ENCODE results near the gene GRPEL1.

Gene GRPEL1

GRCh38 chr4:7049739-7050138, 18.1 kb downstream of the GRPEL1 start:
- CTCF ChIA-PET, result interaction anchor here (1.5 to 7.4 kb wide), 2 partner anchors 12 to 19 kb away, joined by 4 to 51 read pairs; partner anchors contain the start of gene GRPEL1
- TF ChIP-seq CTCF (IDR thresholded peaks at IDR 0.05; ENCODE audit: control extremely low read depth, extremely low read depth, low read depth, missing control alignments), result no peak
- DNase-seq (ENCODE audit: extremely low spot score), result no peak
- POLR2A ChIA-PET, result no interaction called here

- CTCF ChIA-PET, result interaction anchor here (1.5 to 7.4 kb wide), 2 partner anchors 12 to 19 kb away, joined by 4 to 51 read pairs; partner anchors contain the start of gene GRPEL1
- TF ChIP-seq CTCF (IDR thresholded peaks at IDR 0.05; ENCODE audit: control extremely low read depth, extremely low read depth, low read depth, missing control alignments), result no peak
- no peak for DNase-seq (ENCODE audit: extremely low spot score)
- POLR2A ChIA-PET, result no interaction called here
Measured at GRCh38 chr4:7049295-7049694, 18.6 kb downstream of the GRPEL1 start.

GRCh38 chr4:7048642-7049041, 19.2 kb downstream of the GRPEL1 start:
- POLR2A ChIA-PET, result no interaction called here
- DNase-seq (ENCODE audit: extremely low spot score), result no peak
- no peak for TF ChIP-seq CTCF (IDR thresholded peaks at IDR 0.05; ENCODE audit: control extremely low read depth, extremely low read depth, low read depth, missing control alignments)
- CTCF ChIA-PET, result interaction anchor here (1.4 to 7.4 kb wide), 3 partner anchors 20 to 74 kb away, joined by 4 to 51 read pairs (median 6); partner anchors contain the start of gene GRPEL1

GRCh38 chr4:7046971-7047370, 20.9 kb downstream of the GRPEL1 start:
- no peak for TF ChIP-seq CTCF (IDR thresholded peaks at IDR 0.05; ENCODE audit: control extremely low read depth, extremely low read depth, low read depth, missing control alignments)
- POLR2A ChIA-PET, result no interaction called here
- CTCF ChIA-PET, result interaction anchor here (0.6 to 7.1 kb wide), 6 partner anchors 16 to 174 kb away, joined by 3 to 115 read pairs (median 4); partner anchors contain the start of gene GRPEL1
- DNase-seq (ENCODE audit: extremely low spot score), result no peak

- CTCF ChIA-PET, result interaction anchor here (0.6 to 7.1 kb wide), 7 partner anchors 16 to 173 kb away, joined by 3 to 115 read pairs (median 3); partner anchors contain the start of gene GRPEL1
- DNase-seq (ENCODE audit: extremely low spot score), result peak; percentile 50
- POLR2A ChIA-PET, result interaction anchor here (0.7 kb wide), 1 partner anchor 147 kb away, joined by 4 read pairs; no protein-coding TSS in a partner anchor
- no peak for TF ChIP-seq CTCF (IDR thresholded peaks at IDR 0.05; ENCODE audit: control extremely low read depth, extremely low read depth, low read depth, missing control alignments)
Measured at GRCh38 chr4:7045961-7046921, 21.6 kb downstream of the GRPEL1 start.

GRCh38 chr4:7045553-7045952, 22.3 kb downstream of the GRPEL1 start:
- no peak for TF ChIP-seq CTCF (IDR thresholded peaks at IDR 0.05; ENCODE audit: control extremely low read depth, extremely low read depth, low read depth, missing control alignments)
- ChIA-PET CTCF (interaction anchor here (0.9 to 7.1 kb wide), 7 partner anchors 17 to 137 kb away, joined by 3 to 115 read pairs (median 4); partner anchors contain the start of gene GRPEL1), POLR2A (interaction anchor here (0.7 kb wide), 1 partner anchor 146 kb away, joined by 4 read pairs; no protein-coding TSS in a partner anchor)
- DNase-seq (ENCODE audit: extremely low spot score), result no peak

Data from GM10248 (cell line).